ENCODE data around the gene KLHL22. TPM values are rescaled to one million over a fixed set of nuclear protein-coding genes. Genes with fewer than 3 reads are reported as not detected.

The KLHL22 gene
- total and polyA plus RNA-seq, 2 of the 13 experiments (the other 11 are each of a cell fraction or from before 2014, with no cell fraction given), result 10.9 to 14.8 TPM

GRCh38 chr22:20393705-20394476 is 101.7 kb downstream of the KLHL22 start, which contains the start of gene ZNF74 (continued):
- TF ChIP-seq HOXD1 (CRISPR knock-in tag; IDR thresholded peaks at IDR 0.05) (peak; percentile 51; the same call in 1 of the 2 replicates), ZNF337 (CRISPR knock-in tag; IDR thresholded peaks at IDR 0.05; ENCODE audit: borderline replicate concordance, low read depth) (no peak), ZNF142 (CRISPR knock-in tag; IDR thresholded peaks at IDR 0.05) (no peak), HNF1A (IDR thresholded peaks at IDR 0.05; ENCODE audit: low read depth) (no peak), HNF1A (CRISPR knock-in tag; IDR thresholded peaks at IDR 0.05; ENCODE audit: borderline replicate concordance) (no peak), ZFAT (CRISPR knock-in tag; conservative IDR thresholded peaks at IDR 0.05) (no peak), REL (CRISPR knock-in tag; conservative IDR thresholded peaks at IDR 0.05) (0 out of 2 replicates have a peak, but pooled peaks have one; percentile 18), ZMAT5 (CRISPR knock-in tag; IDR thresholded peaks at IDR 0.05; ENCODE audit: borderline replicate concordance, low read depth) (no peak), ZNF318 (CRISPR knock-in tag; IDR thresholded peaks at IDR 0.05) (no peak)

Measured in HepG2 (cell line).